GM12875 (cell line): Measurements from ENCODE around the gene DENND5A.

Source experiments
- H3K4me3 ChIP-seq: one replicate; pipeline ENCODE4 v1.5.1; 2011; ENCODE audit warnings: low read depth, low read length, control low read depth
- TF ChIP-seq, protein P1 (sequence below): IDR thresholded peaks from 2 replicates; pipeline ENCODE4 v1.5.1; 2011; ENCODE audit warnings: low read depth, mild to moderate bottlenecking, control low read depth, inconsistent platforms, low read length, moderate library complexity, borderline replicate concordance; ENCODE audit not compliant: insufficient read depth

The DENND5A gene

DNA sequence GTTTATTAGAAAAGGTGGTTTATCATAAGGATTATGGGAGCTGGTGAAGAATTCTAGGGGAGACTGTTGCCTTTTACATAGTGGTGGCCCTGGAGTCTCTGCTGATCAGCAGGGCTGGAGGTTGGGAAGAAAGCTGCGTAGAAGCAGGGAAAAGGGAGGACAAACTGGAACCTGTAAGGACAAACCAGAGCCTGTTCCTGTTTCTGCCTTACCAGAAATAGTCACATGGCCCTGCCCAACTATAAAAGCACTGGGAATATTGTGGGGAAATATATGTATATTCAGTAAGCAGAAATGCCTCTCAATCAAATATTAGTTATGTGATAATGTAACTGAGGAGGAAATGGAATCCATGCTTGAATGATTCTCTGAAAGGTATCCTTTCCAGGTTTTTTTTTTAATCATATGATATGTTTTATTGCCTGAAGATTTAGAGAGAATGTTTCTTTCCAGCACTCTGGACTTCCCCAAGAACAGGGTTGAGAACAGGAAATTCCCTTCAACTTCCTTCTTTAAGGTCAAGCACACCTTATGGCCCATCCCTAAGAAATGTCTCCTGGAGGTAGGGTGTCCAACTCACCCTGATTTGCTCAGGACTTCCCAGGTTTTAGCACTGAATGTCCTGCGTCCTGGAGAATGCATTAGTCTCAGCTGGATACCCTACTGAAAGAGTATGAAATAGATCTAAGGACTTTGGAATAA is 139.8 kb downstream of the DENND5A start:
- TF ChIP-seq, protein P1, sequence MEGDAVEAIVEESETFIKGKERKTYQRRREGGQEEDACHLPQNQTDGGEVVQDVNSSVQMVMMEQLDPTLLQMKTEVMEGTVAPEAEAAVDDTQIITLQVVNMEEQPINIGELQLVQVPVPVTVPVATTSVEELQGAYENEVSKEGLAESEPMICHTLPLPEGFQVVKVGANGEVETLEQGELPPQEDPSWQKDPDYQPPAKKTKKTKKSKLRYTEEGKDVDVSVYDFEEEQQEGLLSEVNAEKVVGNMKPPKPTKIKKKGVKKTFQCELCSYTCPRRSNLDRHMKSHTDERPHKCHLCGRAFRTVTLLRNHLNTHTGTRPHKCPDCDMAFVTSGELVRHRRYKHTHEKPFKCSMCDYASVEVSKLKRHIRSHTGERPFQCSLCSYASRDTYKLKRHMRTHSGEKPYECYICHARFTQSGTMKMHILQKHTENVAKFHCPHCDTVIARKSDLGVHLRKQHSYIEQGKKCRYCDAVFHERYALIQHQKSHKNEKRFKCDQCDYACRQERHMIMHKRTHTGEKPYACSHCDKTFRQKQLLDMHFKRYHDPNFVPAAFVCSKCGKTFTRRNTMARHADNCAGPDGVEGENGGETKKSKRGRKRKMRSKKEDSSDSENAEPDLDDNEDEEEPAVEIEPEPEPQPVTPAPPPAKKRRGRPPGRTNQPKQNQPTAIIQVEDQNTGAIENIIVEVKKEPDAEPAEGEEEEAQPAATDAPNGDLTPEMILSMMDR, result no peak
- H3K4me3 ChIP-seq, result no peak overlapping the region

DNA sequence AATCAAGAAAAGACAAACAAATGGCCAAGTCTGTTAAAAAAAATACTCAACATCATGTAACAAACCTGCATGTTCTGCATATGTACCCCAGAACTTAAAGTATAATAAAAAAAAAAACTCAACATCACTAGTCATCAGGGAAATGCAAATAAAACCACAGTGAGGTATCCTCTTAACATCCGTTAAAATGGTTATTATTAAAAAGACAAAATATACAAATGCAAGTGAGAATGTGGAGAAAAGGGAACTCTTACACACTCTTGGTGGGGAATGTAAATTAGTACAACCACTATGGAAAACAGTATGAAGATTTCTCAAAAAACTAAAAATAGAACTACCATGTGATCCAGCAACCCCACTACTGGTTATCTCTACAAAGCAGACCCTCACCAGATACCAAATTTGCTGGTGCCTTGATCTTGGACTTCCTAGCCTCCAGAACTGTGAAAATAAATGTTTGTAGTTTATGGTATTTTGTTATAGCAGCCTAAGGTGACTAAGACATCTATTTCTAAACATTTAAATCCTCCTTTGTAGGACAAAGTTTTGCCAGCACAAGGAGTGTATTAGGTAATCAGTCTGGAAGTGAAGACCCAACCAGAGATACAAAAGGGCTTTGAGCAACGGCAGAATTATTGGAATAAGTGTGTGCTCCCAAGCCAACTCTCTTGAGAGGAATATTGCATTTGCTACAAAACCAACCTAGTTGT is 141.4 kb downstream of the DENND5A start:
- H3K4me3 ChIP-seq, result no peak overlapping the region
- TF ChIP-seq, protein P1, result no peak

DNA sequence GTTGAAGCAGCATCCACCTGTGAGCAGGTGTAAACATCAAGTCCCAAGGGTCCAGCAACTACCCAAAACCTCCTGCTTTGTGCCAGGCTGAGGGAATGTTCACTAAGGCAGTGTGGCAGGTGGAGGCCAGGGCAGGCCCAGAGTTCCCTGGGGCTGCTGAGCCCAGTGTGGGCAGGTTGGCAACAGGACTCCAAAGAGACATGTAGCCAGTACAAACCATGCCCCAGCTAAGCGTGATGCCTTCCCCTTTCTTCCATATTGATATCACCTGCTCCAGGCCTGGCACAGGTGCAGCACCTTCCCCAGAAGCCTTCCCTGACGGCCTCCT is 143.7 kb downstream of the DENND5A start:
- H3K4me3 ChIP-seq, result no peak overlapping the region
- TF ChIP-seq, protein P1, result no peak

DNA sequence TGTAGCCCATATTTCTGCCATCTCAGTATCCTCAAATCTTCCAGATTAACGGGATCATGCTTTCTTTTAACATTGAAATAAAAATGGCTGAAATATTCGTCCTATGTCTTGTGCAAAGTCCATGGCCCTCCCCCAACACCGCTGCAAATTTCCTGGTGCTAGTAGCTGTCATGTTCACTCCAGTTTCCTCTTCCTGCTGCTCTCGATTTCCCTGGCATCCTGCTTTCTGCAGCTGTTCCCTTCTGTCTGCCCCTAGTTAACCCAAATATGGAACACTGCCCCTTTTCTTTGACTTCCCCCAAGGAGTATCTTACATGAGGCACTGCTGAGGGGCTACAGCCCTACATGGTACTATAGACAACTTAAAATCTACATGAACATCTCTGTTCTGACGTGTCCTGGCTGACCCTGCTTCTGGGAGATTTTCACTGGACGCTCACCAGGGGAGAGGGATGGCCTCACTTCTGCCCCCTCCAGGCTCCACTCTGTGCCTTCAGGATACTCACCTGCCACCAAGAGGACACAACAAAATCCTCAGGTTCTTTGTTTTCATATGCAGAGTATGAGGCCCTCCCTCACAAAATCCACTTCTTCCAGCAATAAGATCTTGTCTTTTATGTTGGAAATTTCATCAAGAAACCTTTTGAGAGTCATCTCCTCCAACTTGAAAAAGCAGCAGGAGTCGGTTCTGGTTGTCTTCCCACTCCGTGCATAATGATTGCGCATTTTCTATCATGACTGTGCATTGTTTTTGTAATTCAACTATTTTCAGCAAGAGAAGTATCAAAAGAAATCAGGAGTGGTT is 144.3 kb downstream of the DENND5A start:
- H3K4me3 ChIP-seq, result no peak overlapping the region
- TF ChIP-seq, protein P1, result peak; percentile 33; the same call in 1 of the 2 replicates

DNA sequence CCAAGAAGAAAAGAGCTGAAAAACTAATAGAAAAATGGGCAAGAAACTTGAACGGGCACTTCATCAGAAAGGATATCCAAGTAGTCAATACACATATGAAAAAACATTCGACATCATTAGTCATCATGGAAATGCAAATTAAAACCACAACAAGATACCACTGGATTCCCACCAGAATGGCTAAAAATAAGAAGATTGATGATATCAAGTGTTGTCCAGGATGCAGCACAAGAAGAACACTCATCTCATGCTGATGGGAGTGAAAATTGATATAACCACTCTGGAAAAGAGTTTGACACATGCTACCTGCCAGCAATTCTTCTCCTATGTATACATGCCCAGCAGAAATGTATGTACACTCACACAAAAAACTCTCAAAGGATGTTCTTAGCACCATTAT is 146.9 kb downstream of the DENND5A start:
- TF ChIP-seq, protein P1, result no peak
- H3K4me3 ChIP-seq, result no peak overlapping the region

DNA sequence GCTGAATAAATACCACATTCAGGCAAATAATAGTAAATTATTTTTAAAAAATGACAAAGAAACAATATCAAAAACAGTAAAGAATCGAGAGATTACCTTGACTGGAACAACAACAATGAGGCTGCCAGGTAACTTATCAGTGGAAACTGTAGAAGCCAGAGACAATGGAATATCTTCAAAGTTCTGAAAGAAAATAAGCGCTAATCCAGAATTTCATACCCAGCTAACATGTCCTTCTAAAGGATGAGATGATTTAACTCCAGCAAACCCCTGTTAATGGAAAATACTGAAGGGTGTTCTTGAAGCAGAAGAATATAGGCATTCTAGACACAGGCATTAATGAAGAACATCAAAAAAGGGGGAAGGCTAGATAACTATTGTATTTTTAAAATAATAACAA is 153.1 kb downstream of the DENND5A start:
- no peak overlapping the region for H3K4me3 ChIP-seq
- TF ChIP-seq, protein P1, result no peak
